NCI-H2171 (cell line): ENCODE measurements around the gene USP17L11.
"Not testable (repeated sequence)": the region's sequence is repeated elsewhere in the genome, so short reads cannot be mapped to it uniquely, and the experiment has no call there.

ENCODE experiments used
- DNase-seq: peaks from one replicate; lab custom pipeline; 2025; lab: John Stamatoyannopoulos, UW

USP17L11 gene

GRCh38 chr4:9215105-9215504 is at the start of gene USP17L11:
Gene USP17L11 (plus strand): TSS chr4:9215405. CDS start chr4:9215405, 0 bp downstream.
- not testable (repeated sequence) for DNase-seq

- DNase-seq: not testable (repeated sequence)
Observed at GRCh38 chr4:9165990-9166389, 49.2 kb upstream of the USP17L11 start.

GRCh38 chr4:9169791-9170459 is 45.3 kb upstream of the USP17L11 start, which contains the start of gene FAM90A26:
Gene FAM90A26 (plus strand): TSS chr4:9170409. CDS start chr4:9173173, 2,764 bp downstream.
- not testable (repeated sequence) for DNase-seq

GRCh38 chr4:9210357-9210756 is 4.8 kb upstream of the USP17L11 start, which contains the start of gene USP17L10:
Gene USP17L10 (plus strand): TSS chr4:9210657. CDS start chr4:9210657, 0 bp downstream.
- DNase-seq: not testable (repeated sequence)

GRCh38 chr4:9214701-9215100 is 504 bp upstream of the USP17L11 start:
- DNase-seq: not testable (repeated sequence)

GRCh38 chr4:9219852-9220251 is 4.6 kb downstream of the USP17L11 start, which contains the start of gene USP17L12:
Gene USP17L12 (plus strand): TSS chr4:9220152. CDS start chr4:9220152, 0 bp downstream.
- DNase-seq: not testable (repeated sequence)

GRCh38 chr4:9224596-9224995 is 9.4 kb downstream of the USP17L11 start, which contains the start of gene USP17L13:
Gene USP17L13 (plus strand): TSS chr4:9224896. CDS start chr4:9224896, 0 bp downstream.
- DNase-seq: not testable (repeated sequence)

GRCh38 chr4:9230249-9230648 is 15.0 kb downstream of the USP17L11 start:
- DNase-seq: not testable (repeated sequence)

- not testable (repeated sequence) for DNase-seq
Observed at GRCh38 chr4:9234085-9234484, 18.9 kb downstream of the USP17L11 start, which contains the start of gene USP17L15. Gene USP17L15 (plus strand): TSS chr4:9234385. CDS start chr4:9234385, 0 bp downstream.

- not testable (repeated sequence) for DNase-seq
Observed at GRCh38 chr4:9238461-9238860, 23.3 kb downstream of the USP17L11 start.

GRCh38 chr4:9243579-9243978 is 28.4 kb downstream of the USP17L11 start, which contains the start of gene USP17L17:
Gene USP17L17 (plus strand): TSS chr4:9243879. CDS start chr4:9243879, 0 bp downstream.
- DNase-seq: not testable (repeated sequence)

- DNase-seq: not testable (repeated sequence)
Observed at GRCh38 chr4:9247953-9248680, 32.9 kb downstream of the USP17L11 start, which contains the start of gene USP17L18. Gene USP17L18 (plus strand): TSS chr4:9248630. CDS start chr4:9248630, 0 bp downstream.

- DNase-seq: not testable (repeated sequence)
Observed at GRCh38 chr4:9253078-9253477, 37.9 kb downstream of the USP17L11 start, which contains the start of gene USP17L19. Gene USP17L19 (plus strand): TSS chr4:9253378. CDS start chr4:9253378, 0 bp downstream.

- DNase-seq: not testable (repeated sequence)
Observed at GRCh38 chr4:9257824-9258223, 42.6 kb downstream of the USP17L11 start, which contains the start of gene USP17L20. Gene USP17L20 (plus strand): TSS chr4:9258124. CDS start chr4:9258124, 0 bp downstream.

- DNase-seq: not testable (repeated sequence)
Observed at GRCh38 chr4:9262572-9262971, 47.4 kb downstream of the USP17L11 start, which contains the start of gene USP17L21. Gene USP17L21 (plus strand): TSS chr4:9262872. CDS start chr4:9262872, 0 bp downstream.
